Esophagus squamous epithelium (tissue), 4 donors: Measurements from ENCODE around the gene CFAP299.

Source experiments
- CTCF ChIP-seq, 6 experiments: fragments of 450-650 bp in 4 of 6; fragments of 200-600 bp in 2 of 6; sonication (generic) in 2 of 6; IDR thresholded peaks; one replicate each; pipeline ENCODE4 v1.5.1; 2016 to 2019; ENCODE audit warnings: antibody characterized with exemption in 6 of 6, mild to moderate bottlenecking in 4 of 6, moderate library complexity in 4 of 6
- POLR2A ChIP-seq, 4 donors: fragments of 450-650 bp; IDR thresholded peaks; one replicate each; pipeline ENCODE4 v1.6.1; 2017; ENCODE audit warnings: antibody characterized with exemption in 4 of 4, mild to moderate bottlenecking in 4 of 4, moderate library complexity in 3 of 4

- TF ChIP-seq POLR2A (IDR thresholded peaks at IDR 0.05) (no peak), CTCF (IDR thresholded peaks at IDR 0.05) (no peak)
These were observed 277.9 kb downstream of the CFAP299 start for GRCh38 chr4:80613470-80613869.
